NOMO-1 (cell line): ENCODE measurements around the gene CHD6.
"Not testable (repeated sequence)": the region's sequence is repeated elsewhere in the genome, so short reads cannot be mapped to it uniquely, and the experiment has no call there.

Experiments
- DNase-seq, 2 experiments: peaks; one replicate each; lab custom pipeline; 2025; ENCODE audit not compliant: unreplicated experiment in 2 of 2; lab: John Stamatoyannopoulos, UW

The CHD6 gene

DNA sequence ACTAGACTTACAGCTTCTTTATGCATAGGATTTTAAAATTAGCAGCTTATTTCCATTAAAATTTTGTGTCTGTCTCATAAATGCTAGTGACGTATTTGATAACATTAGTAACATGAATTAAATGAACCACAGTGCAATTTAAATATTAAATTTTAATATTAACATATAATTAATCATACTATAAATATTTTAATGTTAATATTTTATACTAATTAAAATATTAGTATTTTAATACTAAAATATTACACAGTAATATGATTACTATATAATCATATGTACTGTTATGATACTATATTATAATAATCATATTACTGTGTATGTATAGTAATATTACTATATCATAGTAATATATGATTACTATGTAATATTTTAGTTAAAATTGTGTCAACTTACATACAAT is 73.7 kb downstream of the CHD6 start:
- no peak for DNase-seq

DNA sequence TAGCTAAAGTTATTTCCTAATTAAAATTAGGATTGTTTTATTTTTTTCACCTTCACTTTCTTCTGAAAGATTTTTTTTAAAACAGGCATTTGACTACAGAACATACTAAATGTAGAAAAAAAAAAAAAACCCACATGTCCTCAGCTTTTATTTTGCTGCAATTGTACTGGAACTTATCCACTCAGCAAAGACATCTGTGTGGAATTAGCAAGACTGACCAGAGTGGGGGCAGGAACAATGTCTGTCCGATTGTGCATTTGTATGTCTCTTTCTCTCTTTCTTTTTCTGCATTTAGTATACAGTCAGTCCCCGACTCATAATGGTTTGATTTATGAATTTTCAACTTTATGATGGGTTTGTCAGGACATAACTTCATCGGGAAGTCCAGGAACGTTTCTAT is 77.3 kb downstream of the CHD6 start:
- DNase-seq: no peak

DNA sequence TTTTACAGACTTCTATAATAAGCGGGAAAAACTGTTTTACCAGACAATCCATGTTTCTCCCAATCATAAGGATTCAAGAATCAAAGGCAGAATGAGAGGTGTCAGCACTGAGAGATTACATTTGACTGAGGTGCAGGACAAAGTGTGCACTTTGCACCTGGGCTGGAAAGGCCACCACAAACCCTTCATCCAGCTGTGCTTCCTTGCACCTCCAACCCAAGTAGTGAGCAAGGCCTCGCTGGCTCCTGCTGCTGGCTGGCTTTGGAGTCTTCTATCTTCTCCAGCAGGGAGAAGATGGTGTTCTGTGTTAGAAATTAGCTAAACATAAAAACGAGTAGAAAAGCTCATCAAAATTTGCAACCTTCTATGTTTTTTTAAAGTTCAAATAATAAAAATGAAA is 77.7 kb downstream of the CHD6 start:
- no peak for DNase-seq

DNA sequence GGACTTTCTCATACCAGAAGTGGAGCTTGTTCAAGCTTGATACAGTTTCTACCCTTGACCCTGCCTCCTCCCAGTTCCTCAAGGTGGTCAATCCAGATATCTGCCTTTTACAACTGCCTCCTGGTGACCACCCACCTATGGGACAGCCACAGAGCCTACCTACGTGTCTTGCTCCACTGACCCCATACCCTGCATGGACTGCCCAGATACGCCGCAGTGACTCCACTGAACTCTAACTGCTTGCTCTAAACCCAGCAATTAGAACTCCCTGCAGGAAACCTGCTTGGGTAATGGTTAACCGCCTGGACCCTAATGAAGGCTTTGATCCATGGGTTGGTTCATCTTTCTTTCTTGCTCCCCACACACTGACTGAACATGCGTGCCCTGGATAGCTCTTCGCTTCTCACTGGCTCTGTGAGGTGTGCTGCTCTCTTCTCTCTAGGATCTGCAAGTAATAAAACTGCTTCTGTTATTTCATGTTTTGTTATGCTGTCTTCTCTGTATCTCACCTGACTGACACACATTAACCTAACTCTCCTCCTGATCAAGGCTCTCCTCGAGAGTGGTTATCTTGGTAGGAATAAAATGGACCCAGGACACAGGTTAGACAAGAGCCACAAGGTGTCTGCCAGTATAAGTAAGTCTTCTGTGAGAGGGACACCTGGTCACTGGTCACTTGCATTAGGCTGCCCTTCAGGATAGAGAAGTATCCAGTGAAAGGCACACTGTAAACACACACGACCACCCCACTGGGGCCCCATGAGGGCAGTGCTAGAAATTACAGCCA is 79.2 kb downstream of the CHD6 start:
- no peak for DNase-seq

DNA sequence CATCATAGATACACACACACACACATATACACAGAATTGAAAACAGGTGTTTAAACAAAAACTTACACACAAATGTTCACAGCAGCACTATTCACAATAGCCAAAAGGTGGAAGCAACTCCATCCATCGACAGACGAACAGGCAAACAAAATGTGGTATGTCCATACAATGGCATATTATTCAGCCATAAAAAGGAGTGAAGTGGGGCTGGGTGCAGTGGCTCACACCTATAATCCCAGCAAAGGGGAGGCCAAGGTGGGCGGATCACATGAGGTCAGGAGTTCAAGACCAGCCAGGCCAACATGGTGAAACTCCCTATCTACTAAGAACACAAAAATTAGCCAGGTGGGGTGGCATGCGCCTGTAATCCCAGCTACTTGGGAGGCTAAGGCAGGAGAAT is 80.3 kb downstream of the CHD6 start:
- DNase-seq: no peak

DNA sequence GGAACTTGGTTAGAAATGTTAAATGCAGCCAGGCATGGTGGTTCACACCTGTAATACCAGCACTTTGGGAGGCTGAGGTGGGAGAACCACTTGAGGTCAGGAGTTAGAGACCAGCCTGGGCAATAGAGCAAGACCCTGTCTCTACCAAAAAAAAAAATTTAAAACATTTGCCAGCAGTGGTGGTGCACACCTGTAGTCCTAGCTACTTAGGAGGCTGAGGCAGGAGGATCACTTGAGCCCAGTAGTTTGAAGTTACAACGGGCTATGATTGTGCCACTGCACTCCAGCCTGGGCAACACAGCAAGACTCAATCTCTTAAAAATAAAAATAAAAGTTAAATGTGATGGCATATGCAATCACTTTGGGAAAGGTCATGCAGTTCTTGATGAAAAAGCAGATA is 82.6 kb downstream of the CHD6 start:
- not testable (repeated sequence) for DNase-seq

DNA sequence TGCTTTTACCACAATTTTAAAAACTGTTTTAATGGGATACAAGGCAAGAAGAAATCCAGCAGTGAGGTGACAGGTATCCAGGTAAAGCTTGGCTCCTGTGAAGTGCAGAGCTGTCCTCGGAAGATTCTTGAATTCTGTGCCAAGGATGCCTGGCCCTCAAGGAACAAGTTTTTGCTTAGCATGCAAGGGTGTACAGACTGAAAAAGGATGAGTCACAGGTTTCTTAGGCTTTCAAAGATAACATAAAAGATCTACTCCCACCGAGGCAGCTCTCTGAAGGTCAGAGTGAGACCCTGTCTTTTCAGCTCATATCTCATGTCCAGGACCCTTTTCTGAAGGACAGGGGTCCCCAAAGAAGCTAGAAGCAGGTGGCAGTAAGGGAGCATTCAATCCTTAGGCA is 83.3 kb downstream of the CHD6 start:
- no peak for DNase-seq

DNA sequence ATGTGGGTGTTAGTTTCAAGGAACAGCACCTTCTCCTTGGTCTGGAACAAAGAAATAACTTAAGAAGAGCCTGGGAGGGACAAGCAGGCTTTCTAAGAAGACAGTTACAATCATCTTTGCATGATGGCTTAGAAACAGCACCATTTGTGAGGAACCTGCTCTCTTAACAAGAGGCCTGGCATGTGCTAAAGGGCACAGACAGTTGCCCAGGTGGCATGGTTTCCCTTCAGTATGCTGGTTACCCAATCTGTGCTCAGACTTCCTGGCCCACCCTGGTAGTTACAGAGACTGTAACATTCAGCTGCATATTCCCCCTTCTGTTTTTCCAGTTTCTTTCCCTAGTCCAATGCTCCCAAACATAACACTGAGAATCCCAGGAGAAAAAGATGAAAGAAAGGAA is 84.0 kb downstream of the CHD6 start:
- no peak for DNase-seq

DNA sequence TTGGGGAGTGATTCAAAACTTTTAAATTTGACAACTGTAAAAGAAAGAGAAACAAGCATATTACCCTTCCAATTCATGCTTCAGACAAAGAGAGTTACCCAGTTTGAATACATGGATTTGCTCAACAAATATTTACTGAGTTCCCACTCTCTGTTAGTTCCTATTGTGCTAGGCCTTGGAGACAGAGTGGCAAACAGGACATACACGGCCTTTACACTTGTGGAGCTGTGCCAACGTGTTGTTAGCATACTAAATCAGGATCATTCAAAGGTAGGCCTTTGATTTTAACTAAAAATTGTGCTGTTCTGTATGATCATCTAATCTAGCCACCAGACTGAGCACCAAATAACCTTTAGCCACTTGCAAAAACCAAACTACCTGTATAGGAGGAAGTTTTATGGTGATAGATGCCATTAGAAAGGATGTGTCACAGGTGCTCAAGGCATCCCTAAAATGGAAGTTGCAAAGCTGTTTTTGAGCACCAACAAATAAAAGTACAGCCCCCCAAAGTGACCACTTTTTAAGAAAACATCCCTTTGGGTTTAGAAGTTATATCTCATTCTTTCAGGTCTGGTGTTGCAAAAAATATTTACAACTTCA is 84.5 kb downstream of the CHD6 start:
- no peak for DNase-seq

DNA sequence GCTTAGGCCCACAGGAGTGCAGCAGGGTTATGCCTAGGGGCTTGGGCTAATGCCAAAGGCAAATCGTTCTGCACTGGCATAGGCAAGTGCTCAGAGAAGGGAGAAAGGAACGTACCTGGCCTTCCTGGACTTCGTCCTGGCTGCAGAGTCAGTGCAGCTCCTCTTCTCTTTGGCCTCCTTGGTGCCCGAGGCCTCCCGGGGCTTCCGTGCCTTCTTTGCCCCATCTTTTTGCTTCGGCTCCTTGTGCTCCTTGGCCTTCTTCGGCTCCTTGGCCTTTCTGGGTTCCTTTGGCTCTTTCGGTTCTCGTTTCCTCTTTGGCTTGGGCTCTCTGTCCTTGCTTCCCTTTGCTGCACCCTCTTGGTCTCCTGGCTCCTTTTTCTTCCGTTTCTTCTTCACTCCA is 85.2 kb downstream of the CHD6 start:
- DNase-seq: no peak

DNA sequence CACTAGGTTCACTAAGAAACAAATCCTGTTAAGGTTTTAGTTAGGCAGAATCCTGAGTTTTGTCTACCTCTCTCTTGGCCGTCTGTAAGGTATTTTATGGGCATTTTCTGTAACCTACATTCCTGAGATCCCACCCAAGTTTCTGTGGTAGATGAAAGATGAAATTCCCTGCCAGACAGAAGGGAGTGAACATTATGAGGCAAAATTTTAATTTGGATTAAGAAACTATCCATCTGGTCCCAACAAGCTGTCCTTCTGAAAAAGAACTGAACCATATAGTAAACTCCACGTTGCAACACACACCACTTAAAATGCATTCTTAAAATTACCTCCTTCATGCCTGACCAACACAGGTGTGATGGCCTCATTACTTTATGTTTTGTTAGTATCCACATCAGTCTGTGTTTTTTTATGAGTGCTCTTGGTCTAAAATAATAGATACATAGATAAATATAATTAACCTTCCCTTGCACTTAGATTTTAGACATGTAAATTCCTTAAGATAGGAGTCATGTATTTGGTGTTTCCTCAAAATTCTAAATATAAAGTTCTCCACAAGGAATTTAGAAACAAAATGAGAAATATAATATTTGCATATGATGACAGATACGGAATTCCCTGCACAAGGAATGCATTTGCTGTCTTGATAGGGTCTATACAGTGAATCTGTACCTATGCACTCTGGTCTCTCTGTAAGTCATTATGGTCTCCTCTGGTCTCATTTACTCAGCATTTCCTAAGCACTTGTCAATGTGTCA is 86.5 kb downstream of the CHD6 start:
- DNase-seq: no peak

DNA sequence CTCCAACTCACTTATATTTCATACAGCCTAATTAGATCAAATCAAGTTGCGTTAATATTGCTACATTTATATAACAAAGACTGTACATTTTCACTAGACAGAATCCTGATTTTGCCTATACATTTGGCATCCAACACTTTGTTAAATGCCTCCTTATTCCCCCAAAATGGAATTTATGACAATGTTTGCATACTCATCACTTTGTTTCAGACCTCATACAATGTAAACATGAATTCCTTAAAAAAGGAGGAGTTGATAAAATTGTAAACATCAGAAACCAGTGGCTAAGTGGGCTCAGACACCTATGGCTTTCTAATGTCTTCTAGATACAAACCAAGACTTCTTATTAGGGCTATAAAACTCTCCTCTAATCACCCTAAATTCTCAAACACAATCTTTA is 87.3 kb downstream of the CHD6 start:
- DNase-seq: no peak

DNA sequence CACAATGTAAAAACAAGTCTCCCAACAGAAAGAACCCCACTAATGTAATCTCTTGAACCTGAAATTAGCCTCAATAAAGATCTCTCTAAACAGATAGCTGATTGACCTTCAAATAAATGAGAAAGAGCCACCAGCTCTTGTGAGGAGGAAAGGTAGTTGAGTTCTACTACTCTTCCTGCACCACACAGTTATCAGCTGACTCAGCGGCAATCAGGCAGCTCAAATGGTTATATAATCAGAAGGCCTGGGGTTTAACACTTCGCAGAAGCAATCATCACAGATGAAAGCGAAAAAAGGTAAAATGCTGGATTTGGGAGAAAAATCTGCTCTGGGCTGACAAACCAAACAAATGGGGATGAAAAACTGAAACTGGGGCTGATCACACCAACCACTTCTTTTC is 91.8 kb downstream of the CHD6 start:
- DNase-seq: no peak

DNA sequence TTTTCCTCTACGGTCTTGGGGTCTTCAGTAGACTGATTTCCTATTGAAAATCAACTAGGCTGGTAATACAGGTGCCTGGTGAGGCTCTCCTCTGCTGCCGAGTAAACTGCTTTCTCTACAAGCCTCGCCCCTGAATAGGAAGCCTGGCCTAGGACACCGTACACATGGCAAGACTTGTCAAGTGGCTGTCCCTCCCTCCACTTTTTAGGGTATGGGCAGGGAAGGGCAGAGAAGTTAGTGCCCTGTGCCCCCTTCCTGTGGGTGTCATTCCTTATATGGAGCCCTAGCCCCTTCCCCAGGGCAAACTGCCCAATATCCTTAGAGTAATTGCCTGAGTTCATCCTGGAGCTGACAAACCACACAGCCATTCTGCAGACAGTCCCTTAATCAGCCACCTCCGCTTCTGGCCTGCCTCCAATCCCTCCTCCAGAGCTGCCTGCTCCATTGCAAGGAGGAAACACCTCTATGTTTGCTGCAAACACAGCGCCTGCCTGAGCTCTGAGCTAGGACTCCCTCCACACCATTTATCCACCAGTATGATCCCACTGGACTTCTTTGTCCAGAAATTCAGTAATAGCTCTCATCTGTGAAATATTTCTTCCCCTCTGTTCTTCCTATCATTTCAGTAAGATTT is 93.1 kb downstream of the CHD6 start:
- no peak for DNase-seq

DNA sequence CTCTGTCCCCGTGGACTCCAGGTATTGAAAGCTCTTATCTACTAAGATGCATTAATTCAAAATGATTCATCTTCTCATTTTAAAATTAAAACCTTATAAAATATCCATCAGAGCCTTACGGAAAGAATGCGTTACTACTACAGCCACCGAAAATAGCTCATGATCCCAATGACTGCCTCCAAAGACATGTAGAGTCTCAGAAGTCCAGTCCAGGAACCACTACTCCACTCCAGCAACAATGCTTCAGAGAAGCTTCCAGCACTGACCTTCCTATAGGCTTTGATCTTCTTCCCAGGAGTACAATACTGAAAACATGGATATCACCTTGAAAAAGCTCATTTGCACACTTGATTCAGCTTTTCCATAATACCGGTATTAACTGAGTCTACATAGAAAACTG is 94.3 kb downstream of the CHD6 start:
- no peak for DNase-seq

DNA sequence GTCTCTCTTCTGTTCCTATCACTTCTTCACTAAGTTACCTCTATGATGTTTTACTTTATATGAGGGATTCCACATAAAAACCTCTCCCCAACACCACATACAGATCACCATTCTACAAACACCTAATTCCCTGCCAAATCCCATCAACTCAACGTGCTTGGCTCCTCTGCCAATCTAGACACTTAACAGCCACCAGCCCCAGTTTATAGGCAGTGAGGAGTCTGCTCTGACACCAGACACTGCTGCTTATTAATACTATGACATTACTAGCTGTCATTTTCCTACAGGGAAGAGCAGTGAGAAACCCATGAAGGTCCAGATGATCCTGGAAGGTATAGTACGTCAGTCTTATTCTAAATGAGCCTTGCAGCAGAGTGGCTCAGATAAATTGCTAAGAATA is 104.3 kb downstream of the CHD6 start:
- no peak for DNase-seq

DNA sequence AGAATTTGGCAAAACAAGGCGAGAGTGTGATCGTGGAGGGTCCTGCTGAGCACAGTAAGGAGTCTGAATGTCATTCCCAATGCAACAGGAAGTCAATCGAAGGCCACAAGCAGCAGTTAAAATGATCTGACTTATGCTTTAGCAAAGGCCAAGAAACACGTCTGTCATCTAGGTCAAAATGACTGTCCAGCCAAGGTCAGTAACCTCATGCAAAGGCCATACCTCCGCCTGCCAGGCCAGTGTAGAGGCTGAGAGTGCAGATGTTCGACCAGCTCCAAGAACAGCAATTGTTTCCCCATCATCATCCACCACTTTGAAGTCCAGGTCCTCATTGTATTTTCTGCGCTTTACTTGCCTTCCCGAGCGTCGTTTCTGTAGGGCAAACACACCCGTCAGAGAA is 105.6 kb downstream of the CHD6 start:
- no peak for DNase-seq

DNA sequence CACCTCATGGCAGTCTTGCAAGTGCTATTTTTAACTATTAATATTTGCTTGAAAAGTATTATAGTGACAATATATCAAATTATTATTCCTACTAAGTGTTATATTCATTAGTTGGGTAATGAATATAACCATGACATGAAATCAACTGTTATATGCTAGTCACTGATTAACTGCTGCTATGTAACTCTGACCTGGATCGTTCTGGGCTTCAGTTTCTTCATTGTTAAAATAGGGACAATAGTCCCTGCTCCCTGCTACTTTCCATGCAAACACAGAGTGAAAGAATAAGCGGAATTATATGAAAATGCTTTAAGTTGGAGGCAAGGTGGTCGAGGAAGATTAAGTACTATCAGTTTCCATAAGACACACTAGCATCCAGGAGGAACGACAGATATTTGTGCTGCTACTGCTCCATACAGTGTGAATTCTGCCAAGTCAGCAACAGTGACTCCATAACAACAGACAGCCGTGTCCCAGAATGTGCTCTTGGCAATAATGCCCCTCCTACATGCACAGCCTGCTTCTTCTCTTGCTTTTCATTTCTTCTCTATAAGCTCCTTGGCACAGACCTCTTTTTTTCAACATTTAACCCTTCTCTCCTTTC is 107.2 kb downstream of the CHD6 start:
- no peak for DNase-seq

DNA sequence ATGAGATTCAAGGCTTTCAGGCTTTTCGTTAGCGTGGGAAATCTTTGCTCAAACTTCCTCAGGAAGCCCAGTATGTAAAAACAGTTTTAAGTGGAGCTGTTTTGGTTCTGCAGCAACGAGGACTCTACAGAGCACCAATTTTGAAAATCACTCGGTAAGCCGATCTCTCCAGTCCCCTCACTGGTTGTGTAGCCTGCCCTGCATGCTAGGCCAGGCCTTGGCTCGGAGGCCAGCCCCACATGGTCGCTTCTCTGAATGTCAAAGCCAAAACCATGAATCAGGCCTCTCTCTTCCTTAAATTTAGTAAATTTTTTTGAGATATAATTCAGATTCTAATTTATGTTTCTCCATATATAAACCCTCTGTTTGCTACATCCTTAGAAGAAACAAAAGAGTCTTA is 108.0 kb downstream of the CHD6 start:
- no peak for DNase-seq

DNA sequence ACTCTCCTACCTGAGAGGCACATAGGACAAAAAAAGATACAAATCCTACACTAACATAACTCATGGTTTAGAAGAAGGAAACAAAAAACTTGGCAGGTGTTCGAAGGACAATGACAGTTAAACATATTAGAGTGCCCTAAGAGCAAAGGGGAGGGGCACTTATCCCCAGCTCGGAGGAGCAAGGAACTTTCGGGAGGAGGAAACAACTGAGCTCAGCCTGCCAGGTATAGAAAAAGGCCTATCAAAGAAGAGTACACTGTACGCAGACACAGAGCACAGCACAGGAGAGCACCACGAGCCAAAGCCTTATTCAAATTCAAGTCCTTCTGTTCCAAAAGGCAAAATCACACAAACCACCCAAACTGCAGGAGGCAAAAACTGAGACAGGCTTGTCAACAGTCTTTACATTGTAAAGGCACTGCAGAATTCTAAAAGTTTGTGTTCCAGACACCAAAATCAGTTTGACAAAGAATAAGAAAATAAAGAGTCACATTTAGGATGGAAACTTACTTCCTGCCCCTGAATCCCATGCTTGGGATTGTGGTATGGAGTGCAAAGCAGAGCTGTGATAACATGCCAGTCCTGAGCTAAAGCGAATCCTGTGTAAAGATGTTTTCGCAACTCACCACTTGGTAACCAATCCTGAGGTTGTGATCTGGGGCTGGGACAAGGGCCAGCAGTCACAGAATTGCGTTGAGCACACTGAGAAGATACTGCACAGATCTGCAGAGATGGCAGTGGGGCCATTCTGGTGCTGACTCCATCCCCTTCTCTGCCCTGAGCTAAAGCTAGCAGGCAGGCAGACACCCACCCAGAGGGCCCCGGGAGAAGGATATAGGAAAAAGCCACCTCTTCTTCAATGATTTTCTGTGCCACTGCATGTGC is 108.6 kb downstream of the CHD6 start:
- DNase-seq: no peak
